Fibroblast of lung (primary cell): ENCODE results near the gene CAMTA1.

Experiments
- CTCF ChIP-seq, 2 donors: IDR thresholded peaks in 1 of 2; conservative IDR thresholded peaks in 1 of 2; 1 replicate in 1 of 2; 2 replicates in 1 of 2; pipeline ENCODE4 v1.5.1; 2011 to 2012; ENCODE audit warnings: low read length in 2 of 2, control low read depth in 1 of 2, inconsistent platforms in 1 of 2, low read depth in 1 of 2, mild to moderate bottlenecking in 1 of 2
- EZH2 ChIP-seq: IDR thresholded peaks from 2 replicates; pipeline ENCODE4 v1.5.1; 2012; ENCODE audit warnings: low read length, control low read depth, mild to moderate bottlenecking; ENCODE audit errors: missing control alignments

- TF ChIP-seq CTCF (conservative IDR thresholded peaks at IDR 0.05 in 1 of 2, IDR thresholded peaks at IDR 0.05 in 1 of 2; ENCODE audit: low read depth in 1 of 2, low read length in 2 of 2) = no peak
- TF ChIP-seq EZH2 = no peak
Observed at GRCh38 chr1:7634546-7635240, 849.4 kb downstream of the CAMTA1 start.
